GM12878 (cell line): Measurements from ENCODE around the gene DGLUCY. TPM values are rescaled to one million over a fixed set of nuclear protein-coding genes. Genes with fewer than 3 reads are reported as not detected.
"Not testable (repeated sequence)": the region's sequence is repeated elsewhere in the genome, so short reads cannot be mapped to it uniquely, and the experiment has no call there.

Experiments used
- ATAC-seq: fragments of 200-7000 bp; cut with Tn5 transposase; 3 replicates; pipeline ENCODE4 v1.9.1; 2020; ENCODE audit warnings: mild to moderate bottlenecking, moderate library complexity
- BruUV-seq: library from RNA; stranded (reverse); fragments of 400-500 nt; replicated peaks from 2 replicates; lab custom pipeline; 2021; lab: Mats Ljungman, UMichigan
- CTCF ChIA-PET: fragments of 300-600 bp; sonication (Branson Sonifier 250); formaldehyde crosslinking; extraction: SDS; loops from one replicate; lab custom pipeline; 2021; ENCODE audit warnings: inconsistent platforms; lab: Yijun Ruan, JAX
- POLR2A ChIA-PET: fragments of 350-600 bp; formaldehyde crosslinking; extraction: SDS; loops from one replicate; lab custom pipeline; 2021; ENCODE audit warnings: inconsistent platforms; lab: Charles Lee
- RAD21 ChIA-PET: fragments of 300-600 bp; sonication (Branson Sonifier 250); formaldehyde crosslinking; loops from one replicate; lab custom pipeline; 2023; ENCODE audit warnings: antibody characterized with exemption; ENCODE audit not compliant: unreplicated experiment; lab: Charles Lee
- SMC1A ChIA-PET: fragments of 300-600 bp; sonication (Branson Sonifier 250); formaldehyde crosslinking; loops from one replicate; lab custom pipeline; 2023; ENCODE audit not compliant: unreplicated experiment, uncharacterized antibody; lab: Charles Lee
- DNase-seq: peaks from one replicate; pipeline ENCODE4 v3.0.0-alpha.2; 2011; ENCODE audit warnings: low read depth, low spot score
- FAIRE-seq: peaks from 3 replicates; lab custom pipeline; 2011; peaks lifted over from hg19 to GRCh38; lab: Jason Lieb, UNC
- H2AFZ ChIP-seq: 2 replicates; pipeline ENCODE4 v1.6.0; 2011; ENCODE audit warnings: low read depth, low read length, control low read depth; ENCODE audit not compliant: control insufficient read depth
- H3K27ac ChIP-seq: 2 replicates; pipeline ENCODE4 v1.5.1; 2011; ENCODE audit warnings: control low read depth; ENCODE audit not compliant: control insufficient read depth, insufficient read depth
- H3K27me3 ChIP-seq, 2 experiments: replicated peaks in 1 of 2; 2 replicates each; pipeline versions ENCODE4 v1.6.0 to v1.6.1; 2011; ENCODE audit warnings: low read length in 1 of 2; ENCODE audit not compliant: control insufficient read depth in 2 of 2, insufficient read depth in 2 of 2
- H3K36me3 ChIP-seq, 2 experiments: 2 replicates each; pipeline ENCODE4 v1.5.1; 2011; ENCODE audit warnings: low read length in 1 of 2; ENCODE audit not compliant: control insufficient read depth in 2 of 2, insufficient read depth in 2 of 2
- H3K4me1 ChIP-seq: 2 replicates; pipeline ENCODE4 v1.6.1; 2011; ENCODE audit warnings: mild to moderate bottlenecking, low read length, moderate library complexity, mixed read lengths; ENCODE audit not compliant: control insufficient read depth, insufficient read depth
- H3K4me2 ChIP-seq: 2 replicates; pipeline ENCODE4 v1.6.0; 2011; ENCODE audit warnings: control low read depth; ENCODE audit not compliant: control insufficient read depth, insufficient read depth
- H3K4me3 ChIP-seq: fragments of 200-600 bp; sonication (generic); 2 replicates; pipeline ENCODE4 v1.5.1; 2016
- H3K79me2 ChIP-seq: 2 replicates; pipeline ENCODE4 v1.6.0; 2011; ENCODE audit warnings: low read length; ENCODE audit not compliant: control insufficient read depth, insufficient read depth
- H3K9ac ChIP-seq: 2 replicates; pipeline ENCODE4 v1.8.0; 2011; ENCODE audit warnings: low read length, control low read depth, mixed read lengths; ENCODE audit not compliant: control insufficient read depth, insufficient read depth
- H3K9me3 ChIP-seq: replicated peaks from 3 replicates; pipeline ENCODE4 v1.5.1; 2011; ENCODE audit warnings: mild to moderate bottlenecking, low read length; ENCODE audit not compliant: control insufficient read depth, insufficient read depth
- H4K20me1 ChIP-seq: 2 replicates; pipeline ENCODE4 v1.6.0; 2011; ENCODE audit not compliant: control insufficient read depth, insufficient read depth
- DPF2 ChIP-seq: fragments of 450-650 bp; IDR thresholded peaks from 2 replicates; pipeline ENCODE4 v1.6.1; 2017; ENCODE audit warnings: mild to moderate bottlenecking
- ZNF592 ChIP-seq: fragments of 450-650 bp; IDR thresholded peaks from 2 replicates; pipeline ENCODE4 v1.6.1; 2017; ENCODE audit warnings: mild to moderate bottlenecking, moderate library complexity
- WGBS: methylation state at CpG from one replicate; pipeline ENCODE4 v1.1.6; 2016; ENCODE audit warnings: low lambda C conversion rate; ENCODE audit not compliant: insufficient replicate concordance, insufficient coverage; ENCODE audit errors: missing lambda C conversion rate; 5-methylcytosine and 5-hydroxymethylcytosine counted together
- in situ Hi-C: fragments of 300-500 bp; cut with MboI; formaldehyde crosslinking; loops from 9 replicates; pipeline ENCODE4 v1.14.3; 2018; ENCODE audit warnings: mixed read lengths
- intact Hi-C: fragments of 100-400 bp; cut with micrococcal nuclease; formaldehyde crosslinking; loops from one replicate; pipeline ENCODE4 v1.14.2; 2022; ENCODE audit not compliant: unreplicated experiment
- polyA plus RNA-seq, 11 experiments: library from polyadenylated mRNA; depleted of rRNA in 4 of 11; unstranded in 6 of 11; stranded (reverse) in 5 of 11; fragments of >200 nt; fragmentation: Nextera tagmentation in 4 of 11; fragmentation: Illumina TruSeq in 1 of 11; extraction: Ambion mirVana in 4 of 11; extraction: Trizol in 1 of 11; gene quantifications; 1 replicate in 1 of 11; 2 replicates in 10 of 11; pipeline versions ENCODE4 v1.2.1 to v1.2.3, GENCODE V29; 2011 to 2016; ENCODE audit warnings: inconsistent platforms in 2 of 11, missing spikeins in 2 of 11, low read depth in 1 of 11
- total RNA-seq, 4 experiments: library from RNA; depleted of rRNA in 3 of 4; stranded (reverse); fragments of >200 nt in 3 of 4; fragmentation: Illumina TruSeq in 1 of 4; extraction: Trizol in 1 of 4; gene quantifications; 2 replicates each; pipeline versions ENCODE4 v1.2.1 to v1.2.3, GENCODE V29; 2013 to 2021
- TF ChIP-seq, protein P1 (sequence below): fragments of 450-650 bp; formaldehyde crosslinking; IDR thresholded peaks from 2 replicates; pipeline ENCODE4 v1.4.0; 2020; ENCODE audit warnings: mild to moderate bottlenecking, moderate library complexity

Gene DGLUCY
- total and polyA plus RNA-seq, 10 of the 15 experiments (the other 5 are each of a cell fraction or from before 2014, with no cell fraction given), result 15.0 to 70.3 (median 55.1) TPM

DNA sequence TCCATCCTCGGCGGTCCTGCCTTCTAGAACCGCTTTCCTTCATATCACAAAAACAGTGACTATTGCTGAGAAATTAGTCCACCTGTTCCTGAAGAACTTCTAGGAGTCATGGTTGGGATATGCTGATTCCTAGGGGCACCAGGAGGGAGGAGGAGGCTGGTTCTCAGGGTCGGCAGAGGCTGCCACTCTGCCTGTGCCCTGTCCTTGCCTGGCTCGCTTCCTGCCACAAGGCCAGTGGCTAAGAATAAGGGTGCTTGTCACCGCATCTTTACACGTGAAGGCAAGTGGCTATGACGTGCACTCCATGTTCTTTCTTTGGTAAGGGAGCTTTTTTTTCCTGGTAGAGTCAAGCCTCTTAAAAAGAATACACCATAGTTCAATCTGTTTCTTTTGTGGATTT is 18.7 kb upstream of the DGLUCY start:
- H4K20me1 ChIP-seq, result no peaks in the 10 kb centered on the region
- no peaks in the 10 kb centered on the region for H3K36me3 ChIP-seq
- RAD21 ChIA-PET, result no interaction called here
- ATAC-seq, result no peak
- 62% methylated on average over 8 of the region's 8 CpGs for WGBS
- H3K4me2 ChIP-seq, result no peak overlapping the region
- no peak overlapping the region for H3K9ac ChIP-seq
- H3K4me1 ChIP-seq, result no peaks in the 10 kb centered on the region
- no peaks in the 10 kb centered on the region for H3K9me3 ChIP-seq
- no peak for DNase-seq
- no peak for FAIRE-seq
- intact Hi-C loops (no loop called here), in situ Hi-C loops (no loop called here)
- TF ChIP-seq DPF2, result no peak
- TF ChIP-seq ZNF592, result no peak
- TF ChIP-seq, protein P1, sequence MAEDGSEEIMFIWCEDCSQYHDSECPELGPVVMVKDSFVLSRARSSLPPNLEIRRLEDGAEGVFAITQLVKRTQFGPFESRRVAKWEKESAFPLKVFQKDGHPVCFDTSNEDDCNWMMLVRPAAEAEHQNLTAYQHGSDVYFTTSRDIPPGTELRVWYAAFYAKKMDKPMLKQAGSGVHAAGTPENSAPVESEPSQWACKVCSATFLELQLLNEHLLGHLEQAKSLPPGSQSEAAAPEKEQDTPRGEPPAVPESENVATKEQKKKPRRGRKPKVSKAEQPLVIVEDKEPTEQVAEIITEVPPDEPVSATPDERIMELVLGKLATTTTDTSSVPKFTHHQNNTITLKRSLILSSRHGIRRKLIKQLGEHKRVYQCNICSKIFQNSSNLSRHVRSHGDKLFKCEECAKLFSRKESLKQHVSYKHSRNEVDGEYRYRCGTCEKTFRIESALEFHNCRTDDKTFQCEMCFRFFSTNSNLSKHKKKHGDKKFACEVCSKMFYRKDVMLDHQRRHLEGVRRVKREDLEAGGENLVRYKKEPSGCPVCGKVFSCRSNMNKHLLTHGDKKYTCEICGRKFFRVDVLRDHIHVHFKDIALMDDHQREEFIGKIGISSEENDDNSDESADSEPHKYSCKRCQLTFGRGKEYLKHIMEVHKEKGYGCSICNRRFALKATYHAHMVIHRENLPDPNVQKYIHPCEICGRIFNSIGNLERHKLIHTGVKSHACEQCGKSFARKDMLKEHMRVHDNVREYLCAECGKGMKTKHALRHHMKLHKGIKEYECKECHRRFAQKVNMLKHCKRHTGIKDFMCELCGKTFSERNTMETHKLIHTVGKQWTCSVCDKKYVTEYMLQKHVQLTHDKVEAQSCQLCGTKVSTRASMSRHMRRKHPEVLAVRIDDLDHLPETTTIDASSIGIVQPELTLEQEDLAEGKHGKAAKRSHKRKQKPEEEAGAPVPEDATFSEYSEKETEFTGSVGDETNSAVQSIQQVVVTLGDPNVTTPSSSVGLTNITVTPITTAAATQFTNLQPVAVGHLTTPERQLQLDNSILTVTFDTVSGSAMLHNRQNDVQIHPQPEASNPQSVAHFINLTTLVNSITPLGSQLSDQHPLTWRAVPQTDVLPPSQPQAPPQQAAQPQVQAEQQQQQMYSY (CRISPR knock-in tag), result no peak
- no peaks in the 10 kb centered on the region for H3K79me2 ChIP-seq
- no peak overlapping the region for H2AFZ ChIP-seq
- CTCF ChIA-PET, result interaction anchor here (0.6 kb wide), 1 partner anchor 41 kb away, joined by 3 read pairs; no protein-coding TSS in a partner anchor
- SMC1A ChIA-PET, result no interaction called here
- no peaks in the 10 kb centered on the region for H3K27me3 ChIP-seq
- POLR2A ChIA-PET, result no interaction called here
- BruUV-seq, result no TSS peak
- H3K27ac ChIP-seq, result no peak overlapping the region
- H3K4me3 ChIP-seq, result no peak overlapping the region

- SMC1A ChIA-PET, result interaction anchor here (0.6 to 3.3 kb wide), 9 partner anchors 10 to 195 kb away, joined by 3 to 11 read pairs (median 4); no protein-coding TSS in a partner anchor
- DNase-seq, H3K4me3 ChIP-seq, H3K27ac ChIP-seq, H3K9me3 ChIP-seq, FAIRE-seq, H4K20me1 ChIP-seq, H3K4me2 ChIP-seq, H3K27me3 ChIP-seq, intact Hi-C loops, H3K79me2 ChIP-seq, H3K4me1 ChIP-seq, in situ Hi-C loops, H3K9ac ChIP-seq, ATAC-seq, H2AFZ ChIP-seq, BruUV-seq, H3K36me3 ChIP-seq: not testable (repeated sequence)
- CTCF ChIA-PET, result interaction anchor here (0.6 to 1.5 kb wide), 7 partner anchors 10 to 195 kb away, joined by 3 to 5 read pairs (median 4); no protein-coding TSS in a partner anchor
- POLR2A ChIA-PET, result interaction anchor here (0.6 to 2.0 kb wide), 3 partner anchors 10 to 17 kb away, joined by 3 to 13 read pairs (median 5); no protein-coding TSS in a partner anchor
- RAD21 ChIA-PET, result interaction anchor here (1.0 to 1.2 kb wide), 4 partner anchors 17 to 75 kb away, joined by 3 to 5 read pairs (median 4); partner anchors contain the start of genes DGLUCY and RPS6KA5
- WGBS, result 100% methylated on average over 2 of the region's 5 CpGs
Measured at GRCh38 chr14:91097657-91098056, 16.2 kb upstream of the DGLUCY start.
